Stomach smooth muscle (tissue), 2 donors: ENCODE measurements around the gene INPP5E.

Experiments used
- H3K27ac ChIP-seq: one replicate; pipeline ENCODE4 v1.7.0; 2013; ENCODE audit warnings: mild to moderate bottlenecking, low read length, inconsistent platforms
- H3K27me3 ChIP-seq, 2 donors: one replicate each; pipeline ENCODE4 v1.7.0; 2013; ENCODE audit warnings: low read length in 2 of 2; ENCODE audit not compliant: insufficient read depth in 2 of 2, control insufficient read depth in 1 of 2
- H3K36me3 ChIP-seq, 2 donors: one replicate each; pipeline ENCODE4 v1.7.0; 2013; ENCODE audit warnings: low read length in 2 of 2; ENCODE audit not compliant: control insufficient read depth in 2 of 2, insufficient read depth in 2 of 2
- H3K4me1 ChIP-seq: one replicate; pipeline ENCODE4 v1.7.0; 2013; ENCODE audit warnings: low read length; ENCODE audit not compliant: control insufficient read depth, insufficient read depth
- H3K4me3 ChIP-seq, 2 donors: one replicate each; pipeline ENCODE4 v1.7.0; 2013; ENCODE audit warnings: low read length in 2 of 2
- H3K9ac ChIP-seq, 2 donors: one replicate each; pipeline ENCODE4 v1.7.0; 2013; ENCODE audit warnings: low read length in 2 of 2, mild to moderate bottlenecking in 1 of 2
- H3K9me3 ChIP-seq, 2 donors: one replicate each; pipeline ENCODE4 v1.7.0; 2013; ENCODE audit warnings: low read length in 2 of 2; ENCODE audit not compliant: control insufficient read depth in 2 of 2
- donor health status: healthy.
- donor health status: Pancreatic carcinoma.

The INPP5E gene

DNA sequence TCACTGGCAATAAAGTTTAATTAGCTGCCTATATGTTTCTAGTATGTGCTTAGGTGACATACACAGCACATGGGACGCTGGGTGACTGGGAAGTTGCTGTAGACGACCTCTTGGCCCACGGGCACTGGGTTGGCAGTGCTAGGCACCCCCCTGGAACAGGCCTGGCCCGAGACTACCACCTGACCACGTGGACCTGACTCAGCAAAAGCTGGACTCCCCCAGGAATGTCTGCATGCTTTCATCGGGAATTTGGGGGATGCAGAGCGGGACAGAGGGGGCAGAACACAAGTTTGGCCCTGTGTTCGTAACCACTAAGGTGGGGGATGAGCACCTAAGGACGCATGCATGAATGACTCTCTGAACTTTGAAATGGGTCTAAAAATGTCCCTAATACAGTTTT, 16.6 kb upstream of the INPP5E start:
- Histone ChIP-seq H3K9me3 (no peaks in the 10 kb centered on the region), H3K9ac (no peak overlapping the region), H3K27ac (no peak overlapping the region), H3K4me3 (no peak overlapping the region), H3K27me3 (no peaks in the 10 kb centered on the region), H3K4me1 (no peaks in the 10 kb centered on the region), H3K36me3 (peaks cover 61 to 66% of the 10 kb centered on the region in 2 donors)

DNA sequence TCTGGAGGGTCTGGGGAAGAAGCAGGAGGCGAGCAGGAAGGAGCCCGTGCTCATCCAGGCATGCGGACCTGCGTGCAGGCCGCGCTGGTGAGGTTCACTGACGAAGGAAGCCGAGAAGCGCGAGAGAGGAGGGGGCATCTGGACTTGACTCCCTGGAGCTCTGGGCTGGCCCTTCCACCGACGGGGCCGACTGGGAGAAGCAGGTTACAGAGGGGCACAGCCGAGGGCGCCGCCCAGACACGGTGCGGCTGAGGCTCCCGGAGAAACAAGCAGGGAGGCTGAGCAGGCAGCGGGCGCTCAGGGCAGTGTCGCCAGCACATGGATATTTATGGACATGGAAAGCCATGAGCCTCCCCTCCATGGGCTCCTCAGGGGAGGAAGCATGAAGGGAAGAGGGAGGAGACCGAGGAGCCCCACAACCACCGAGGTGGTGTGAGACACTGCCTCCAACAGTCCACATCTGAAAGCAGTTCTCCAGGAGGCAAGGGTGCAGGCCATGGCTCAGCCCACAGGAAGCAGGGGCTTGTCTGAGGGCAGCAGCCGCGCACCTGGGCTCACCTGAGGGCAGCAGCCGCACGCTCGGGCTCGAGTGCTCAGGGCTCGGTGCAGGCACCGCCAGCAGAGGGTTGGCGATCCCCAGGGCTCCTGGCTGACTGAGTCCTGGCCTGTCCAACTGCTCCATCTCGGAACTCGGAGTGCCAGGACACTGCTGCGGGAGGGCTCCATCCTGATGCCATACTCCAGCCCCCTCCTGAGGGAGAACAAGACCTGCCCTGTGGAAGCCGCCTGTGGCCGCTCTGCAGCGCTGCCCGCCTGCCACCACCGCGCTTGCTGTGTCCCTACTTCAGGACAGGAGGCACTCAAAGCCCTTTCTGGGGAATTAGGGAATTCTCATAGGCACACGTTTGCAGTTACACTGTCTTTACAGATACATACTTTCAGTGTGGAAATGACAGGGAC, 15.7 kb upstream of the INPP5E start:
- H3K9me3 ChIP-seq = no peaks in the 10 kb centered on the region
- no peaks in the 10 kb centered on the region for H3K27me3 ChIP-seq
- no peak overlapping the region for H3K4me3 ChIP-seq
- no peak overlapping the region for H3K9ac ChIP-seq
- H3K4me1 ChIP-seq = no peaks in the 10 kb centered on the region
- H3K36me3 ChIP-seq = peaks cover 66 to 67% of the 10 kb centered on the region in 2 donors
- H3K27ac ChIP-seq = no peak overlapping the region

DNA sequence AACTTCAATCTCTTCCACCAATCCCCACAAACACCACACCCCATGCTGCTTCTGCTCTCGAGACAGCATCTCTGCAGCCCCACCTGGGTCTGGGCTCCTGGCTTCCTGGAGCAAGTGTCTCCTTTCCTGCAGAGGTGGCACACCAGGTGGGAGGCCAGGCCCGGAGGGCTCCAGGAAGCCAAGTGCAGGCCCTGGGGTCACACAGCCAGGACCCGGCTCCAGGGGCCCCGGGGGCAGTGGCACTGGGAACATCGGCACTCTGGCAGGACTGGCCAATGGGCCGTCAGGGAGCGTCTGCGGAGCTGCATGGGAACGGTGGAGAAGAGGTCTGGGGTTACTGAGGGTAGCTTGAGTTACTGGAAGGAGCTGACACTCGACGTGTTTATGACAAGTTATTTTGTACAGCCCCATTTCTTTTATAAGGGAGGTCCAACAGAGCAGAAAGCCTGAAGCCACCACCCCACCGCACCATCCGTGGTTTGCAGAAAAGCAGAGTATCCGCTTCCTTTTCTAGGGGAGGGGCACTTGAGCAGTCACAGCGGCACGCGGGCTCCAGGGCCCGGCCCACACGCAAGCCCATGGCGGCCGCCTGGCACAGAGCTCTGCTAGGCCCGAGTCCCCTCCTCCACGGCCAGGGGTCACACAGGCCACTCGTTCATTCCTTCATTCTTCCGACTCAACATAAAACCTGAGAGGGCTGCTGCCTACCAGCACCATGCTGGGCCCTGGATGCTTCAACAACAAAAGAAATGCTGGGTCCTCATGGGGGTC, 14.6 kb upstream of the INPP5E start:
- Histone ChIP-seq H3K27ac (no peak overlapping the region), H3K27me3 (no peaks in the 10 kb centered on the region), H3K36me3 (peaks cover 64 to 67% of the 10 kb centered on the region in 2 donors), H3K4me1 (no peaks in the 10 kb centered on the region), H3K9ac (no peak overlapping the region), H3K4me3 (no peak overlapping the region), H3K9me3 (no peaks in the 10 kb centered on the region)

DNA sequence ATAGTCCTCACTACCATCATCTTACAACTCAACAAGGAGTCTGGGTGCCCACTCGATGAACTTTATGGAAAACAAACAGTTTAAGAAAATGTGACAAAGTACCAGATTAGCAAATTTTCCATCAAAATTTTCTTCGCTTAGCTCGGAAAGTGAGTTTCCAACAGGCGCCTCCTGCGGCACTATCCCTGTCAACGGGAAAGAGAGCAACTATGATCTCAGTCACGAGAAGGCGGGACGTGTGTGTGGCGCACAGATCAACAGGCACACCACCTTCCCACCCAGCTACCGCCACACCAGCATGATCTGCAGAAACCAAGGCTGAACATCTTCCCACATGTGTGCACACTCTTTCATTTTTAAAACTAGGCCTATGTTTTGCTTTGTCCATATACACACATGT, 13.7 kb upstream of the INPP5E start:
- Histone ChIP-seq H3K36me3 (peaks cover 65 to 66% of the 10 kb centered on the region in 2 donors), H3K9ac (no peak overlapping the region), H3K4me3 (no peak overlapping the region), H3K27me3 (no peaks in the 10 kb centered on the region), H3K4me1 (no peaks in the 10 kb centered on the region), H3K27ac (no peak overlapping the region), H3K9me3 (no peaks in the 10 kb centered on the region)

DNA sequence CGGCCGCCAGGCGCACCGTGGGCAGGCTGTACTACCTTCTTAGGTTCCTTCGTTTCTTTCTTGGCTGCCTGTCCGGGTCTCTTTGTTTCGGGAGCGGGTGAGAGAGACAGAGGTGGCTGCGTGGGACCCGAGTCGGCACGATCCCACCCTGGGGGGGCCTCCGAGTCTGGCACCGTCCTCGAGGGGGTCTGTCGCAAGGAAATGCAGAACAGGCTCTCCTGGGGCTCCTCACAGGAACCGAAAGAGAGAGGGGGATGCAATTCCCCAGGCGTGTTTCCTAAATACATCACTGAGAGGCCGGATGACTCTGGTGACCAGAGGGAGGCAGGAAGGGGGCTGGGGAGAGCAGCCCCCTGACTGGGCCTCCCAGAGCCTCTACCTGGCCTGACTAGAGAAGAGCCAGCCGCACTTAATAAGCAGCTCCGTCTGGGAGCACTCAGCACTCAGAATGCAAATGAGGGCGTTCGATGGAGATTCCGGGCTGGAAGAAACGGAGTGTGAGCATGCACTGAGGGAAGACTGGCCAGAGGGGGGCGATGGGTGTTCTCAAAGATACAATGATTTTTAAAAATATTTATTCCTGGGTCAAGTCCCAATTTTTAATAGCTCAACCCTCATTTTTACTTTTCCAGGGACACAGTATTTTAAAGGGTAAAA, 11.7 kb upstream of the INPP5E start:
- H3K4me1 ChIP-seq = no peaks in the 10 kb centered on the region
- H3K4me3 ChIP-seq = no peak overlapping the region
- no peaks in the 10 kb centered on the region for H3K9me3 ChIP-seq
- H3K9ac ChIP-seq = no peak overlapping the region
- H3K27me3 ChIP-seq = no peaks in the 10 kb centered on the region
- H3K27ac ChIP-seq = no peak overlapping the region
- H3K36me3 ChIP-seq = peaks cover 70 to 71% of the 10 kb centered on the region in 2 donors

DNA sequence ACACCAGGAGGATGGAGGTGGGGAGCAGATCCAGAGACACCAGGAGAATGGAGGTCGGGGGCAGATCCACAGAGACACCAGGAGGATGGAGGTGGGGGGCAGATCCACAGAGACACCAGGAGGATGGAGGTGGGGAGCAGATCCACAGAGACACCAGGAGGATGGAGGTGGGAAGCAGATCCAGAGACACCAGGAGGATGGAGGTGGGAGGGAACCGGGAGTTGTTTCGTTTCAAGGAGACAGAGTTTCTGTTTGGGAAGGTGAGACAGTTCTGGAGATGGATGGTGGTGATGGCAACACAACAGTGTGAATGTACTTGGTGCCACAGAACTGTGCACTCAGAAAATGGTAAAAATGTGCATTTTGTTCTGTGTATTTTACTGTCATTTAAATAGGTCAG, 9.0 kb upstream of the INPP5E start:
- Histone ChIP-seq H3K4me1 (no peaks in the 10 kb centered on the region), H3K36me3 (peaks cover 67 to 68% of the 10 kb centered on the region in 2 donors), H3K27ac (no peak overlapping the region), H3K9me3 (no peaks in the 10 kb centered on the region), H3K4me3 (no peak overlapping the region), H3K9ac (no peak overlapping the region), H3K27me3 (no peaks in the 10 kb centered on the region)

DNA sequence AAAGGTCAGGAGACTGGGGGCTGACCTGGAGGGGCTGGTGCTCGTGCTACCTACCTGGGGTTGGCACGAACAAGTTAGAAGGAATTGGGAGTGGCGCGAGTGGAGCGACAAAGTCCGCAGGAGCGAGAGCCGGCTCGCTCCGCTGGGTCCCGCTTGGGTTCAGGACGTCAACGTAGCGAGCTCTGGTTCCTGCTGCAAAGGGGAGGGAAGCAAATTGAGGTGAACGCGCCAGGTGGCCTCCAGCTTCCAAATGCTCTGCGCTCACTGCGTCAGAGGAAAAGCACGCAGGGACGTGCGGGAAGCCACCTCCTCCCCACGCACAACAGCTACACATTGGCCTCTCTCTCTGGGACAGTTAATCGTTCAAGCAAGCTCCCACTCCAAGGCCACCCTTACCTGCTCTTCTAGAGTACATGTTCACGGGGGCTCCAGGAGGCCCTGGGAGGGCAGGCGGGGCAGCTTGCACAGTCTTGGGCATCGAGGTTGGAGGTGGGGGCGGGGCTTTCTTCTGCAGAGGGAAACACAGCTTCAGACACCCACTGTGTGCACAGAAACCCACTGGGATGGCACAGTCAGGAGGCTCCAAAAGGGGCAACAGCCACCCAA, 7.6 kb upstream of the INPP5E start:
- H3K27me3 ChIP-seq = no peaks in the 10 kb centered on the region
- H3K4me1 ChIP-seq = no peaks in the 10 kb centered on the region
- no peak overlapping the region for H3K4me3 ChIP-seq
- H3K27ac ChIP-seq = no peak overlapping the region
- H3K9me3 ChIP-seq = no peaks in the 10 kb centered on the region
- no peak overlapping the region for H3K9ac ChIP-seq
- peaks cover 68 to 71% of the 10 kb centered on the region in 2 donors for H3K36me3 ChIP-seq

DNA sequence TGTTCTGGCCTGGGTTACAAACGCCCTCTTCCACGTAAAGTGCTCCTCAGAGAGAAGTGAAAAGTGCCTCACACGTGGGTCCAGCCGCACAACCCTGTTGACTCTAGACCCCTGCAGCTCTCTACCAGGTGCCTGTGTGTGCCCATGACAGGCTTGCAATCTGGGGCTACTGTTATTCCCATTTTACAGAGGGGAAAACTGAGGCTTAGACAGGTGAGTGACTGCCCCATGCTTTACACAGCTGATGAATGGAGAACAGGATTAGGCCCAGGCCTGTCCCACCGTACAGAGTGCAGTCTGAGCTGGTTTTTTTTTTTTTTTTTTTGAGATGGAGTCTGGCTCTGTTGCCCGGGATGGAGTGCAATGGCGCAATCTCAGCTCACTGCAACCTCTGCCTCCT, 6.2 kb upstream of the INPP5E start:
- Histone ChIP-seq H3K9me3 (no peaks in the 10 kb centered on the region), H3K4me3 (no peak overlapping the region), H3K36me3 (peaks cover 65 to 78% of the 10 kb centered on the region in 2 donors), H3K9ac (no peak overlapping the region), H3K4me1 (no peaks in the 10 kb centered on the region), H3K27me3 (no peaks in the 10 kb centered on the region), H3K27ac (no peak overlapping the region)

DNA sequence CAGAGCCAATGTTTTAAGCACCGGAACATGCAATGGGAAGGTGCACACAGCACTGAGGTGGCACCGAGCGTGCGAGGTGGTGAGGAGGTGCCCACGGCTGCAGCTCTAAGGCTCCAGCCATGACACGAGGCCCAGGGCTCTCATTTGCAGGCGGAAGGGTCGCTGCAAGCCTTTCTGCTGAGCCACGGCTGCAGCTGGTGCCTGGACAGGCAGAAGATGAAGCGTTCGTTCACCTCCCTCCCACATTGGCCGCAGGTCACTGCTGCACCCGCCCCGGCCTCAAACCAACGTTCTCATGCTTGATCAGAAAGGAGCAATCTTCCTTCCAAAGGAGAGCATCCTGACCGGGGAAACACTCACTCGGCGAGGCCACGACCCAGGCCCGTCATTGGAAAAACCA, 4.5 kb upstream of the INPP5E start:
- Histone ChIP-seq H3K36me3 (peaks cover 56 to 66% of the 10 kb centered on the region in 2 donors), H3K9me3 (no peaks in the 10 kb centered on the region)

DNA sequence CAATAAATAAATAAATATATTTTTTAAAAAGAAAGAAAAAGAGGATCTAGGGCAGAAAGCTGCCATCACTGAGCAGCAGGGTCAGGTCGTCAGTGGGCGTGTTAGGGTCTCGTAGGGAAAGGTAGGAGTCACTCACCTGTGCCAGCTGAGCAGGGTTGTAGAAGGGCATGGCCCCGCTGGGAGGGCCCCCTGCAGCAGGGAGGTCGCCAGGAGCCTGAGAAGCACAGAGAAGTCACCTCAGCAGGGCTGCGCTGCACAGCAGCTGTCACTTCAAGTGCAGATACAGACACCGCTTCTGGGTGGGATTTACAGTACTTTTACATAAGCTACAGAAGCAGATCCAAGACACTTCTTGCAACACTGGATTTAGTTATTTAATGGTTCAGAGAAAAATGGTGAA, 4.0 kb upstream of the INPP5E start:
- H3K9me3 ChIP-seq = no peaks in the 10 kb centered on the region
- peaks cover 52 to 62% of the 10 kb centered on the region in 2 donors for H3K36me3 ChIP-seq
- H3K27ac ChIP-seq = no peak overlapping the region
- H3K9ac ChIP-seq = no peak overlapping the region
- no peak overlapping the region for H3K4me3 ChIP-seq
- H3K27me3 ChIP-seq = no peaks in the 10 kb centered on the region
- peaks cover 10% of the 10 kb centered on the region for H3K4me1 ChIP-seq

More for the DNA sequence above, 4.5 kb upstream of the INPP5E start:
- Histone ChIP-seq H3K9ac (no peak overlapping the region), H3K4me1 (peaks cover 6% of the 10 kb centered on the region), H3K4me3 (no peak overlapping the region), H3K27ac (no peak overlapping the region), H3K27me3 (no peaks in the 10 kb centered on the region)
